Measurements from ENCODE around the gene XPO6. TPM values are rescaled to one million over a fixed set of nuclear protein-coding genes. Genes with fewer than 3 reads are reported as not detected.

XPO6 gene
- total RNA-seq, 1 donor from 2014 or later = 155 TPM

GRCh38 chr16:28110479-28110878, 101.3 kb downstream of the XPO6 start:
- peaks cover 26% of the 10 kb centered on the region for H3K36me3 Mint-ChIP-seq (ENCODE audit: low read depth, unreplicated experiment)
- no peaks in the 10 kb centered on the region for H3K27me3 Mint-ChIP-seq (ENCODE audit: unreplicated experiment)
- DNase-seq (ENCODE audit: low spot score) = no peak
- no peak overlapping the region for H3K4me3 Mint-ChIP-seq (ENCODE audit: unreplicated experiment)
- no peak for TF ChIP-seq CTCF (IDR thresholded peaks at IDR 0.05; ENCODE audit: unreplicated experiment)
- H3K4me1 Mint-ChIP-seq (ENCODE audit: unreplicated experiment) = no peaks in the 10 kb centered on the region
- no peak overlapping the region for H3K27ac Mint-ChIP-seq (ENCODE audit: unreplicated experiment)
- no peaks in the 10 kb centered on the region for H3K9me3 Mint-ChIP-seq (ENCODE audit: unreplicated experiment)

DNA sequence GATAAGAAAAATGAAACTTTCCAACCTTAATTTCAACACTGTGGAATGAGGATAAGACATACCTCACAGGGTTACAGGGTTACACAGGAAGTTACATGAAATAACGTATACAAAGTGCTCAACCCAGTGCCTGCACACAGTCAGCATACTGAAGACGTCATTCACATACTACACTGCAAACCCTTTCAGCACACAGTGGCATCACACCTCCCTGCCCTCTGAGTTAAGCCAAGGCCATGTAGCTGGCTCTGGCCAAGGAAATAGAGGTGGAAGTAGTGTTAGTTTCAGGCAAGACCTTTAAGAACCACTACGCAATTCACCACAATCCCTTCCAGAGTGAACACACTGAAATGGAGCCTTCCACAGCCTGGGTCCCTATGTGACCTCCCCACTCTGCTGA, 101.7 kb downstream of the XPO6 start:
- no peaks in the 10 kb centered on the region for H3K27me3 Mint-ChIP-seq (ENCODE audit: unreplicated experiment)
- DNase-seq (ENCODE audit: low spot score) = no peak
- no peaks in the 10 kb centered on the region for H3K9me3 Mint-ChIP-seq (ENCODE audit: unreplicated experiment)
- peaks cover 29% of the 10 kb centered on the region for H3K36me3 Mint-ChIP-seq (ENCODE audit: low read depth, unreplicated experiment)
- no peak for TF ChIP-seq CTCF (IDR thresholded peaks at IDR 0.05; ENCODE audit: unreplicated experiment)
- no peaks in the 10 kb centered on the region for H3K4me1 Mint-ChIP-seq (ENCODE audit: unreplicated experiment)
- H3K4me3 Mint-ChIP-seq (ENCODE audit: unreplicated experiment) = no peak overlapping the region
- H3K27ac Mint-ChIP-seq (ENCODE audit: unreplicated experiment) = no peak overlapping the region

DNA sequence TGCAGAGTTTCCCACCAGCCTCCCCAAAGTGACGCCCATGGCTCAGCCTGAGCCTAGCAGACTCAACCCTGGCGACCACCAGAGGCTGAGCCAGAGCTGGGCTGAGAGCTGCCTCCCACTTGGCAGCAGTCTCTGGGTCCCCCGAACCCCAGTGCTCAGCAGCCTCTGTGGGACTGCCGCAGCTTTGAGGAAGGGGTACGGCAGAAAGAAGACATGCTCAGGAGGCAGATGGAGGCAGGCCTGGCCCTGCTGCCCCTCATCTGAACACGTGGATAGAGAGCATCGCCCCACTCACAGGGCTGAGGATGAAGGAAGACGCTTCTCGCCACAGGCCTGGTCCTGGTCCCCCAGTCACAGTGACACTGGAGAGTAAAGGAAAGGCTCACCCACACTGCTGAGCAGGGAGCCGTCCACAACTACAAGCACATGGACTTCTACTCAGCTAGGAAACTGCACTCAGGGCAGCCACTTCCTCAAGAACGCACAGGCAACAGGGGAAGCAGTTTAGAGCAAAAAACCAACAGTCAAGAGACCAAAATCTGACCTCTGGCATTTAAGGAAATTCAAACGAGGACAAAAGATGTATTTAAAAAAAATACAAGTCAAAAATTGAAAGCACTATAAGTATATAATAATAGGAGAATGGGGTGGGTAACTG, 103.0 kb downstream of the XPO6 start:
- H3K27me3 Mint-ChIP-seq (ENCODE audit: unreplicated experiment) = no peaks in the 10 kb centered on the region

DNA sequence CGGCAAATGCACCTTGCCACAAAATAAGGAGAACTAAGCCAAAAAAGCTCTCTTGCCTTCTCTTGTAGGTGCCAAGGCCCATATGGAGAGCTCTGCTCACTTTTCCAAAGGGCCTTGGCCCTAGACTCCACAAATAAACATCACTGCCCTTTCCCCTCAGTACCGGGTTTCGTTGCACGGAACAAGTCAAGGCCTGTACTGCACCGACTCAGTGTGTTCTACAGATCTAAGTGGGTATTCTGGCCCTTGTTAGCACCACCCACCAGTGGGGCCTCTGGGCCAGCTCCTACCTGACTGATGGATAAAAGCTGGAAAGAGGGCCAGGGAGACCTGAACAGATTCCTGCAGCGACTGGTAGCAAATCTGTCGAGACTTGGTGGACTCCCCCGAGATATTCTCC, 104.5 kb downstream of the XPO6 start:
- no peak overlapping the region for H3K27ac Mint-ChIP-seq (ENCODE audit: unreplicated experiment)
- no peaks in the 10 kb centered on the region for H3K4me1 Mint-ChIP-seq (ENCODE audit: unreplicated experiment)
- no peaks in the 10 kb centered on the region for H3K27me3 Mint-ChIP-seq (ENCODE audit: unreplicated experiment)
- peak overlapping the region; percentile 54 for H3K4me3 Mint-ChIP-seq (ENCODE audit: unreplicated experiment)
- H3K36me3 Mint-ChIP-seq (ENCODE audit: low read depth, unreplicated experiment) = peaks cover 32% of the 10 kb centered on the region
- TF ChIP-seq CTCF (IDR thresholded peaks at IDR 0.05; ENCODE audit: unreplicated experiment) = no peak
- H3K9me3 Mint-ChIP-seq (ENCODE audit: unreplicated experiment) = no peaks in the 10 kb centered on the region
- DNase-seq (ENCODE audit: low spot score) = no peak

More for the DNA sequence above, 103.0 kb downstream of the XPO6 start:
- Mint-ChIP-seq H3K4me1 (ENCODE audit: unreplicated experiment) (no peaks in the 10 kb centered on the region), H3K36me3 (ENCODE audit: low read depth, unreplicated experiment) (peaks cover 29% of the 10 kb centered on the region), H3K27ac (ENCODE audit: unreplicated experiment) (no peak overlapping the region), H3K4me3 (ENCODE audit: unreplicated experiment) (no peak overlapping the region), H3K9me3 (ENCODE audit: unreplicated experiment) (no peaks in the 10 kb centered on the region)
- no peak for TF ChIP-seq CTCF (IDR thresholded peaks at IDR 0.05; ENCODE audit: unreplicated experiment)
- DNase-seq (ENCODE audit: low spot score) = no peak

DNA sequence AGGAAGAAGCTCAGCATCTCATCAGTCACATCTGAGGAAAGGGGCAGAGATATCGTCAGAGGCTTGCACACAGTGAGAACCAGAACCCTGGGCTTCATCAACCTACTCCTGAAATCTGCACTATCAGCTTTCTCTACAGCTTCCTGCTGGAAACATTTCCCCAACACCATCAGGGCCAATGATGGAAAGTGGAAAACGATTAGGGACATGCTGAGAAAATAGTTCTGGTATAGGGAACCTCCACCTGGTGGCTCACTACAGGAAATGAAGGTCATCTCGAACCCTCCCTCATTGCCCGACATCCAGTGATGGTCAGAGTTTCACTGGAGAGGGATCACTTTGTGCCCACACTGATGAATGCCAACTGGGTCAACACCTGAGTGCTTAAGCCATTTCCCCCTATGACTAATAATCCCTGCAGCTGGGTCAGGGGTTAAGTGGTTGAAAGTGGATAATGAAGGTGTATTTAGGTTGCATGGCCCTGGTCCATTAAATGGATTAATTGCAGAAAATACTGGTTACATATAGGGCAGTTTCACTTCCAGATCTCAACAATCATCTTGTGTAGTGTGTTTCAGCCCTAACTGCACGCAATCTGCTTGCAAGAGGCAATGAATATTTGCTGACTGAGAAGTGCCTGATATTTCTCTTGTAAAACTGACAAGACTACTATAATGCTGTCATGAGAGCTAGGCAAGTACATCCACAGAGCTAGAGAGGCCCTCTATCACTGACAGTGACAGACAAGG, 105.1 kb downstream of the XPO6 start:
- no peak for TF ChIP-seq CTCF (IDR thresholded peaks at IDR 0.05; ENCODE audit: unreplicated experiment)
- H3K9me3 Mint-ChIP-seq (ENCODE audit: unreplicated experiment) = no peaks in the 10 kb centered on the region
- H3K4me1 Mint-ChIP-seq (ENCODE audit: unreplicated experiment) = no peaks in the 10 kb centered on the region
- peaks cover 32% of the 10 kb centered on the region for H3K36me3 Mint-ChIP-seq (ENCODE audit: low read depth, unreplicated experiment)
- H3K27me3 Mint-ChIP-seq (ENCODE audit: unreplicated experiment) = no peaks in the 10 kb centered on the region
- no peak overlapping the region for H3K4me3 Mint-ChIP-seq (ENCODE audit: unreplicated experiment)
- no peak for DNase-seq (ENCODE audit: low spot score)
- H3K27ac Mint-ChIP-seq (ENCODE audit: unreplicated experiment) = no peak overlapping the region
